OCI-M1 (cell line): ENCODE results near the gene CACNB4.
A peak's percentile ranks its signal among the peaks of the same experiment; 100 is the strongest.
"Not testable (repeated sequence)": the region's sequence is repeated elsewhere in the genome, so short reads cannot be mapped to it uniquely, and the experiment has no call there.

Experiments
- DNase-seq: peaks from one replicate; lab custom pipeline; 2025; lab: John Stamatoyannopoulos, UW

Gene CACNB4

GRCh38 chr2:152098496-152099366 lies at the start of gene CACNB4:
Gene CACNB4, minus strand, starts transcription at chr2:152099044.
- DNase-seq = no peak

GRCh38 chr2:152134488-152135280 lies 35.8 kb upstream of the CACNB4 start:
- peak; percentile 87 for DNase-seq

GRCh38 chr2:152132306-152132705 lies 33.5 kb upstream of the CACNB4 start:
- no peak for DNase-seq

- no peak for DNase-seq
These were observed 28.8 kb upstream of the CACNB4 start for GRCh38 chr2:152127628-152128027.

- DNase-seq = peak; percentile 13
These were observed 27.8 kb upstream of the CACNB4 start for GRCh38 chr2:152126664-152127063.

- no peak for DNase-seq
These were observed 23.3 kb upstream of the CACNB4 start for GRCh38 chr2:152122161-152122560.

GRCh38 chr2:152120430-152120829 lies 21.6 kb upstream of the CACNB4 start:
- DNase-seq = no peak

GRCh38 chr2:152115952-152116351 lies 17.1 kb upstream of the CACNB4 start:
- no peak for DNase-seq

GRCh38 chr2:152114366-152114765 lies 15.5 kb upstream of the CACNB4 start:
- DNase-seq = no peak

- not testable (repeated sequence) for DNase-seq
These were observed 8.3 kb upstream of the CACNB4 start for GRCh38 chr2:152107140-152107539.

- no peak for DNase-seq
These were observed 7.6 kb upstream of the CACNB4 start for GRCh38 chr2:152106464-152106863.

GRCh38 chr2:152103271-152103670 lies 4.4 kb upstream of the CACNB4 start:
- DNase-seq = no peak

- DNase-seq = no peak
These were observed 2.1 kb upstream of the CACNB4 start for GRCh38 chr2:152100961-152101360.

GRCh38 chr2:152099367-152100050 lies 665 bp upstream of the CACNB4 start:
- no peak for DNase-seq

- DNase-seq = no peak
These were observed 896 bp downstream of the CACNB4 start for GRCh38 chr2:152097801-152098495.

GRCh38 chr2:152097290-152097800 lies 1.5 kb downstream of the CACNB4 start:
- DNase-seq = no peak

GRCh38 chr2:152095146-152095545 lies 3.7 kb downstream of the CACNB4 start:
- no peak for DNase-seq

GRCh38 chr2:152094014-152094413 lies 4.8 kb downstream of the CACNB4 start:
- no peak for DNase-seq

GRCh38 chr2:152093464-152093863 lies 5.4 kb downstream of the CACNB4 start:
- no peak for DNase-seq

- DNase-seq = no peak
These were observed 6.7 kb downstream of the CACNB4 start for GRCh38 chr2:152092095-152092494.

- not testable (repeated sequence) for DNase-seq
These were observed 8.1 kb downstream of the CACNB4 start for GRCh38 chr2:152090726-152091125.

- DNase-seq = no peak
These were observed 9.6 kb downstream of the CACNB4 start for GRCh38 chr2:152089238-152089637.
